ENCODE data around the gene SLC2A6. TPM values are rescaled to one million over a fixed set of nuclear protein-coding genes. Genes with fewer than 3 reads are reported as not detected.

SLC2A6 gene
- polyA plus RNA-seq, 1 donor (not counting 4 experiments of a cell fraction or from before 2014, with no cell fraction given) = 15.9 TPM

GRCh38 chr9:133492061-133493021 is 13.4 kb upstream of the SLC2A6 start:
- dilution Hi-C loops (cut with MboI; ENCODE audit: extremely low pct_ligation_motif_present, low sequenced_read_pairs) = no loop called here
- peak overlapping the region; percentile 26 for H3K27ac ChIP-seq (ENCODE audit: control insufficient read depth, insufficient read depth, low read length)
- no peaks in the 10 kb centered on the region for H4K20me1 ChIP-seq (ENCODE audit: control insufficient read depth, extremely low read depth, insufficient read depth, low read length)
- TF ChIP-seq CTCF (optimal IDR thresholded peaks at IDR 0.05 in 1 of 3, IDR thresholded peaks at IDR 0.05 in 1 of 3, conservative IDR thresholded peaks at IDR 0.05 in 1 of 3; ENCODE audit: extremely low read depth in 1 of 3, insufficient read depth in 2 of 3, low read length in 3 of 3) (no peak), EZH2 (IDR thresholded peaks at IDR 0.05; ENCODE audit: low read length) (no peak)
- no peaks in the 10 kb centered on the region for H3K36me3 ChIP-seq (ENCODE audit: control insufficient read depth in 2 of 2, extremely low read depth in 1 of 2, insufficient read depth in 2 of 2, low read length in 2 of 2)
- H3K27me3 ChIP-seq (ENCODE audit: control insufficient read depth, extremely low read depth, insufficient read depth, low read length) = peaks cover 18% of the 10 kb centered on the region
- no peak for DNase-seq (ENCODE audit: low read depth, low spot score)
- peak overlapping the region; percentile 15 for H3K9ac ChIP-seq (ENCODE audit: control insufficient read depth, extremely low read depth, insufficient read depth, low read length)
- H3K4me2 ChIP-seq (ENCODE audit: control insufficient read depth, extremely low read depth, insufficient read depth, low read depth, low read length) = peak overlapping the region; percentile 20
- no peaks in the 10 kb centered on the region for H3K79me2 ChIP-seq (ENCODE audit: control insufficient read depth, insufficient read depth, low read length)
- H3K9me3 ChIP-seq (ENCODE audit: control insufficient read depth, low read depth, low read length) = no peaks in the 10 kb centered on the region
- H3K4me1 ChIP-seq (ENCODE audit: control insufficient read depth, extremely low read depth, insufficient read depth, low read length) = peaks cover 12% of the 10 kb centered on the region
- no peaks in the 10 kb centered on the region for H3K9me1 ChIP-seq (ENCODE audit: control insufficient read depth, extremely low read depth, insufficient read depth, low read length)
- H2AFZ ChIP-seq (ENCODE audit: control insufficient read depth, low read length) = peak overlapping the region; percentile 53
- H3K4me3 ChIP-seq (ENCODE audit: control insufficient read depth in 2 of 3, extremely low read depth in 1 of 3, insufficient read depth in 2 of 3, low read depth in 1 of 3, low read length in 3 of 3) = no peak overlapping the region
- no peak for FAIRE-seq

- no peak overlapping the region for H2AFZ ChIP-seq (ENCODE audit: control insufficient read depth, low read length)
- H3K9me3 ChIP-seq (ENCODE audit: control insufficient read depth, low read depth, low read length) = no peaks in the 10 kb centered on the region
- peaks cover 12% of the 10 kb centered on the region for H3K4me1 ChIP-seq (ENCODE audit: control insufficient read depth, extremely low read depth, insufficient read depth, low read length)
- no peak overlapping the region for H3K27ac ChIP-seq (ENCODE audit: control insufficient read depth, insufficient read depth, low read length)
- no peak overlapping the region for H3K4me2 ChIP-seq (ENCODE audit: control insufficient read depth, extremely low read depth, insufficient read depth, low read depth, low read length)
- H3K27me3 ChIP-seq (ENCODE audit: control insufficient read depth, extremely low read depth, insufficient read depth, low read length) = peaks cover 18% of the 10 kb centered on the region
- H3K36me3 ChIP-seq (ENCODE audit: control insufficient read depth in 2 of 2, extremely low read depth in 1 of 2, insufficient read depth in 2 of 2, low read length in 2 of 2) = no peaks in the 10 kb centered on the region
- no peaks in the 10 kb centered on the region for H3K9me1 ChIP-seq (ENCODE audit: control insufficient read depth, extremely low read depth, insufficient read depth, low read length)
- H3K4me3 ChIP-seq (ENCODE audit: control insufficient read depth in 2 of 3, extremely low read depth in 1 of 3, insufficient read depth in 2 of 3, low read depth in 1 of 3, low read length in 3 of 3) = no peak overlapping the region
- no peak for TF ChIP-seq CTCF (optimal IDR thresholded peaks at IDR 0.05 in 1 of 3, IDR thresholded peaks at IDR 0.05 in 1 of 3, conservative IDR thresholded peaks at IDR 0.05 in 1 of 3; ENCODE audit: extremely low read depth in 1 of 3, insufficient read depth in 2 of 3, low read length in 3 of 3)
- no peaks in the 10 kb centered on the region for H4K20me1 ChIP-seq (ENCODE audit: control insufficient read depth, extremely low read depth, insufficient read depth, low read length)
- no peak for FAIRE-seq
- H3K9ac ChIP-seq (ENCODE audit: control insufficient read depth, extremely low read depth, insufficient read depth, low read length) = no peak overlapping the region
- dilution Hi-C loops (cut with MboI; ENCODE audit: extremely low pct_ligation_motif_present, low sequenced_read_pairs) = no loop called here
- no peak for DNase-seq (ENCODE audit: low read depth, low spot score)
- H3K79me2 ChIP-seq (ENCODE audit: control insufficient read depth, insufficient read depth, low read length) = no peaks in the 10 kb centered on the region
Observed at GRCh38 chr9:133491656-133491925, 12.7 kb upstream of the SLC2A6 start.

Data from keratinocyte (primary cell).